H1 (cell line): ENCODE results near the gene MYBPH. TPM values are rescaled to one million over a fixed set of nuclear protein-coding genes. Genes with fewer than 3 reads are reported as not detected.
A peak's percentile ranks its signal among the peaks of the same experiment; 100 is the strongest.

ENCODE experiments used
- ASH2L ChIP-seq: fragments of 200-600, 300-600 bp; sonication (generic); IDR thresholded peaks from one replicate; pipeline ENCODE4 v1.7.1; 2017; ENCODE audit warnings: low read length
- CHD1 ChIP-seq: IDR thresholded peaks from 2 replicates; pipeline ENCODE4 v1.6.1; 2012; ENCODE audit warnings: low read depth, low read length, improper control_type of control experiment
- KDM1A ChIP-seq: fragments of 200-600, 300-600 bp; sonication (generic); IDR thresholded peaks from 2 replicates; pipeline ENCODE4 v1.7.1; 2016; ENCODE audit warnings: mild to moderate bottlenecking, low read length, borderline replicate concordance
- KDM5A ChIP-seq: fragments of 200-600 bp; IDR thresholded peaks from 2 replicates; pipeline ENCODE4 v1.7.1; 2012; ENCODE audit warnings: mild to moderate bottlenecking, low read length, inconsistent platforms, mixed read lengths
- MAFK ChIP-seq: IDR thresholded peaks from 2 replicates; pipeline ENCODE4 v1.6.1; 2012; ENCODE audit warnings: low read depth, mild to moderate bottlenecking, improper control_type of control experiment, low read length
- NANOG ChIP-seq: IDR thresholded peaks from 2 replicates; pipeline ENCODE4 v1.6.1; 2011; ENCODE audit warnings: low read length, low read depth, mild to moderate bottlenecking, inconsistent platforms; ENCODE audit not compliant: insufficient read depth, poor library complexity, severe bottlenecking
- SP1 ChIP-seq: IDR thresholded peaks from 2 replicates; pipeline ENCODE4 v1.6.1; 2011; ENCODE audit warnings: low read depth, low read length
- SP2 ChIP-seq: IDR thresholded peaks from 2 replicates; pipeline ENCODE4 v1.6.1; 2012; ENCODE audit warnings: mild to moderate bottlenecking, low read length, inconsistent platforms
- SRF ChIP-seq: IDR thresholded peaks from 2 replicates; pipeline ENCODE4 v1.6.1; 2011; ENCODE audit warnings: mild to moderate bottlenecking, low read depth, low read length, moderate library complexity
- TAF7 ChIP-seq: optimal IDR thresholded peaks from 2 replicates; pipeline ENCODE3; 2011; ENCODE audit warnings: low read depth, mild to moderate bottlenecking, inconsistent platforms, low read length, moderate library complexity, borderline replicate concordance
- TEAD4 ChIP-seq: IDR thresholded peaks from 2 replicates; pipeline ENCODE4 v1.6.1; 2012; ENCODE audit warnings: low read depth, low read length, inconsistent platforms, mixed read lengths
- YY1 ChIP-seq: IDR thresholded peaks from 2 replicates; pipeline ENCODE4 v1.6.1; 2011; ENCODE audit warnings: low read depth, mild to moderate bottlenecking, low read length
- polyA plus RNA-seq, 7 experiments: library from polyadenylated mRNA; depleted of rRNA in 3 of 7; stranded (reverse) in 5 of 7; unstranded in 2 of 7; fragments of >200 nt in 5 of 7; fragments of 200-250 nt in 2 of 7; gene quantifications; 1 replicate in 5 of 7; 2 replicates in 1 of 7; 4 replicates in 1 of 7; pipeline versions ENCODE4 v1.2.1 to v1.2.3, GENCODE V29; 2011 to 2013; ENCODE audit warnings: missing spikeins in 2 of 7, mixed read lengths in 2 of 7
- total RNA-seq: library from RNA; stranded (reverse); fragmentation: NEBNext Ultra II Directional; extraction: Animal tissue kit (Norgen Biotek cat#: 25700); gene quantifications from 2 replicates; pipeline ENCODE4 v1.2.1, GENCODE V29; 2021
- TF ChIP-seq, protein P1 (sequence below): IDR thresholded peaks from 2 replicates; pipeline ENCODE4 v1.6.1; 2012; ENCODE audit warnings: inconsistent platforms
- TF ChIP-seq, protein P2 (sequence below): IDR thresholded peaks from 2 replicates; pipeline ENCODE4 v1.6.1; 2012; ENCODE audit warnings: inconsistent platforms
- TF ChIP-seq, protein P3 (sequence below), 3 experiments: IDR thresholded peaks; 1 replicate in 2 of 3; 2 replicates in 1 of 3; pipeline versions ENCODE4 v1.5.1 to v1.6.1; 2011; ENCODE audit warnings: low read length in 3 of 3, mild to moderate bottlenecking in 3 of 3, inconsistent platforms in 2 of 3, low read depth in 1 of 3, moderate library complexity in 1 of 3; ENCODE audit not compliant: insufficient read depth in 1 of 3; ENCODE audit errors: control extremely low read depth in 1 of 3

Gene MYBPH
- total and polyA plus RNA-seq, 2 of the 8 experiments (the other 6 are each of a cell fraction or from before 2014, with no cell fraction given) = not detected

DNA sequence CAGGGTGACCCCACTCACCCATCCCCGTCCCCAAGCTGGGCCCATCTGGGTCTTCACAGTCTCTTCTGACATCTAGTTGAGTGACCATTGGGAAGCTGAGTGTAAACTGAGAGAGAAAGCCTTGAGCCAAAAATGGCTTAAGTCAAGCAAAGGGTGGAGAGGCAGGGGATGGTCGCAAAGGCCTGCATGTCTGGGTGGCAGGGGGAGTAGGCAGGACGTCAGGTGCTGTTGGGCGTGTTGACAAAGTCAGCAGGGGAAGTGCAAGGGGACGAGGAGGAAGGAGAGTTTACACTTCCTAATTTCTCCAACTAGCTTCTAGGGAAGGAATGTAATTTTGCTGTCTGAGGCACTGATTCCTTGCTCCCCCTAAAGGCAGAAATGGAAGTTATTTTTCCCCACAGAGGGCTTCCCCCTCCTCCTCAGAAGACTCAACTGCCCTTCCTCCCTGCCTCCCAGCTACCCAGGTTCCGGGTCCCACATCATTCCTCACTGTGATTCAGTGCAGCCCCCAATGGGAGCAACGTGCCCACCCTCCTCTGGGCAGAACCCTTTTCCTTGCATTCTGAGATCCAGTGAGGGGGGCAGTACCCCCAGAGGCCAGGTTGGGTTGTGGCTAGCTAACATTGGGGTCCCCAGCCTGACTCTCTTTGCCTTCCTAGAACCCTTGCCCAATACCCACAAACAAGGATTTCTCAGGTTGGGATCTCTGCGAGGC is 49.3 kb downstream of the MYBPH start (continued):
- no peak for TF ChIP-seq NANOG
- peak; percentile 84 for TF ChIP-seq TEAD4
- TF ChIP-seq MAFK = no peak
- no peak for TF ChIP-seq TAF7
- TF ChIP-seq, protein P1, sequence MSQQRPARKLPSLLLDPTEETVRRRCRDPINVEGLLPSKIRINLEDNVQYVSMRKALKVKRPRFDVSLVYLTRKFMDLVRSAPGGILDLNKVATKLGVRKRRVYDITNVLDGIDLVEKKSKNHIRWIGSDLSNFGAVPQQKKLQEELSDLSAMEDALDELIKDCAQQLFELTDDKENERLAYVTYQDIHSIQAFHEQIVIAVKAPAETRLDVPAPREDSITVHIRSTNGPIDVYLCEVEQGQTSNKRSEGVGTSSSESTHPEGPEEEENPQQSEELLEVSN = no peak
- TF ChIP-seq KDM1A = no peak
- no peak for TF ChIP-seq KDM5A
- TF ChIP-seq YY1 = no peak
- TF ChIP-seq, protein P2, sequence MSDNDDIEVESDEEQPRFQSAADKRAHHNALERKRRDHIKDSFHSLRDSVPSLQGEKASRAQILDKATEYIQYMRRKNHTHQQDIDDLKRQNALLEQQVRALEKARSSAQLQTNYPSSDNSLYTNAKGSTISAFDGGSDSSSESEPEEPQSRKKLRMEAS = no peak
- TF ChIP-seq, protein P3, sequence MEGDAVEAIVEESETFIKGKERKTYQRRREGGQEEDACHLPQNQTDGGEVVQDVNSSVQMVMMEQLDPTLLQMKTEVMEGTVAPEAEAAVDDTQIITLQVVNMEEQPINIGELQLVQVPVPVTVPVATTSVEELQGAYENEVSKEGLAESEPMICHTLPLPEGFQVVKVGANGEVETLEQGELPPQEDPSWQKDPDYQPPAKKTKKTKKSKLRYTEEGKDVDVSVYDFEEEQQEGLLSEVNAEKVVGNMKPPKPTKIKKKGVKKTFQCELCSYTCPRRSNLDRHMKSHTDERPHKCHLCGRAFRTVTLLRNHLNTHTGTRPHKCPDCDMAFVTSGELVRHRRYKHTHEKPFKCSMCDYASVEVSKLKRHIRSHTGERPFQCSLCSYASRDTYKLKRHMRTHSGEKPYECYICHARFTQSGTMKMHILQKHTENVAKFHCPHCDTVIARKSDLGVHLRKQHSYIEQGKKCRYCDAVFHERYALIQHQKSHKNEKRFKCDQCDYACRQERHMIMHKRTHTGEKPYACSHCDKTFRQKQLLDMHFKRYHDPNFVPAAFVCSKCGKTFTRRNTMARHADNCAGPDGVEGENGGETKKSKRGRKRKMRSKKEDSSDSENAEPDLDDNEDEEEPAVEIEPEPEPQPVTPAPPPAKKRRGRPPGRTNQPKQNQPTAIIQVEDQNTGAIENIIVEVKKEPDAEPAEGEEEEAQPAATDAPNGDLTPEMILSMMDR (IDR thresholded peaks at IDR 0.05; ENCODE audit: control extremely low read depth in 1 of 3, insufficient read depth in 1 of 3, low read depth in 1 of 3, low read length in 3 of 3) = peak; percentile 20 to 74 (median 59)
- TF ChIP-seq SP2 = no peak
- no peak for TF ChIP-seq CHD1
- TF ChIP-seq SP1 = no peak
- TF ChIP-seq SRF = no peak
- peak; percentile 11 for TF ChIP-seq ASH2L
- TF ChIP-seq, all 59 proteins: peak for 4
